LNCAP (cell line): ENCODE results near the gene P2RX7.

Experiments used
- CTCF ChIP-seq: fragments of 450-650 bp; IDR thresholded peaks from 2 replicates; pipeline ENCODE4 v1.5.1; 2017; ENCODE audit warnings: mild to moderate bottlenecking

Gene P2RX7

GRCh38 chr12:121132601-121133481, at the start of gene P2RX7:
Gene P2RX7, plus strand, starts transcription at chr12:121132876. Its CDS starts 95 bp downstream, at chr12:121132971.
- TF ChIP-seq CTCF = no peak

DNA sequence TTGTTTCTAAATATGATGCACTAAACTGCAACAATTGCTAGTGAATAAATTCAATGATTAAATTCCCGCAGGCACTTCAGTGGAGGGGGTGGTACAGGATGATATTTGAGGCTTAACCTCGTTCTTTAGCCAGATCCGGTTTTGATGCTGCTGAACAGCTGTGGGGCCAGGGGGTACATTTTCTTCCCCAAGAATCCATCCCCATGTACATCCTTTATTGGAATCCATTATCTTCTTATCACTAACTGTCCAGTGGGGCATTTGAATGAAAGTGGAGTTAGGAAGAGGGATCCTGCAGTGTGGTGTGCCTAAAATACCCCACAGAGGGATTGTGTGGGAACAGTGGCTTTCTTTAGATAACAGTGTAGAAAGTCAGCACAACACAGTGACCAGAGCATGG, 48.4 kb upstream of the P2RX7 start:
- no peak for TF ChIP-seq CTCF

DNA sequence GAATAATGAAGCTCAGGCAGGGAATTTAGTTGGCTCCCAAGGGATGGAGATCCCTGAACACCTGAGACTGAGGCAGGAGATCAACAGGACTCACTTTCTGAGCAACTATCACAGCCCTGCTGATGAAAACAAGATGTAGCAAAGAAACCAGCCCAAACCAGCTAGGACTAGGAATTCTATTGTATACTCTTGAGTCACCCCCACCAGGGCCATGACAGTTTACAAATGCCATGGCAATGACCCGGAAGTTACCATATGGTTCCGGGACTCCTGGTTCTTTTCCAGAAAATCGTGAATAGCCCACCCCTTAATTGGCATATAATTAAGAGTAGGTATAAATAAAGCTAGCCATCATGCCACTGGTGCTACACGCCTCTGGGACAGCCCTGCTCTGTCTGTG, 47.6 kb upstream of the P2RX7 start:
- no peak for TF ChIP-seq CTCF

- TF ChIP-seq CTCF = no peak
These were observed 46.9 kb upstream of the P2RX7 start for GRCh38 chr12:121085506-121086353.

DNA sequence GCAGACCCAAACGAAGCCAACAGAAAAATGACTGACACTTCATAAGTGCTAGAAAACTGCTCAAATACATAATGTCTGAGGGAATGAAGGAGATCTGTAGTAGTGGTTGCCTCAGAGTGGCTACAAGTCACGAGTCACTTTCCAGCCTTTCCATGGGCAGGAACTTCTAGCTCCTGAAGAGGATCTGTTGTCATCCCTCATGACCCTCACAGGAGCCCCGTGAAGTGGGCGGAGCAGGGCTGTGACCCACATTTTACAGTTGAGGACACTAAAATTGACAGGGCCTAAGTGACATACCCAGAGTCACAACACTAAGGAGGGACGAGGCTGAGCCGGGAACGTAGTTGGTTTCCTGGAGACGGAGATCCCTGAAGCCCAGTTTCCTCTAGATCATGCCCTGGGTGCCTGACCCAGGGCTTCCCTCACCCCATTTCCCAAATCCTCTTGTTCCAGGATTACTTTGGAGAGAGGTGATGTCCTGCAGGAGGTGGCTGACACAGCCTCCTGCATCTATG, 45.8 kb upstream of the P2RX7 start:
- TF ChIP-seq CTCF = no peak

- TF ChIP-seq CTCF = no peak
These were observed 45.0 kb upstream of the P2RX7 start for GRCh38 chr12:121087467-121088194.

DNA sequence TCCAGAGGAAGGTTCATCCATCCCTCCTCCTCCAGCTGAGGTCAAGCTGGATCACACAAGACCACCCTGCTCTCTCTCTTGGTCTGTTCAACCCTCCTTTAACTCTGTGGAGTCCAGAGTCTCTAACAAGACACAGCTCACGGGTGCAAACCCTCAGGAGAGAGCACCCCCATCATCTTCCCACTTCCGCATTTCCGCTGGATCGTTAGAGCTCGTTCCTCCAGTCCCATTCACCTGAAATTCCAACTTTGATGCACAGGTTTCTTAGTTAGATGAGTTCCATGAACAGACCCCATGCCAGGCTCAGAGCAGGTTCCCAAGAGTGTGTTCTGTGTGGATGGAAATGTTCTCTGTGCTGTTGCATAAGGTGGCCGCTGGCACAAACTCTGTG, 44.5 kb upstream of the P2RX7 start:
- TF ChIP-seq CTCF = no peak
